ENCODE measurements around the gene PEA15.

Gene PEA15

GRCh38 chr1:160264795-160265307 is 59.7 kb downstream of the PEA15 start:
- no peak for TF ChIP-seq Cebpa-rat (IDR thresholded peaks at IDR 0.05)
- Histone ChIP-seq H3K4me1 (peaks cover 21 to 36% (median 31%) of the 10 kb centered on the region in 10 experiments), H3K27ac (no peak overlapping the region), H3K9me3 (replicated peaks in 1 of 11) (no peaks in the 10 kb centered on the region), H3K4me2 (no peak overlapping the region), H3K9ac (no peak overlapping the region), H3K4me3 (no peak overlapping the region), H3K27me3 (no peaks in the 10 kb centered on the region), H3K36me3 (0 out of 22 replicates have a peak, but pooled peaks cover 0 to 6% (median 0%) of the 10 kb centered on the region in 11 experiments), H4K20me1 (no peaks in the 10 kb centered on the region; a peak in 1 of 22 replicates)

Measured in BLaER1 treated with 17β-estradiol and CSF1 and Interleukin-3, amounts not matched to agents 10 nM and 100 nM (cell line).